Activated T-cell treated with anti-CD3 and anti-CD28 coated beads, Interleukin-2, amount 50 U/mL, for 48 hours (primary cell): Measurements from ENCODE around the gene ITGAV.
A peak's percentile ranks its signal among the peaks of the same experiment; 100 is the strongest.

Experiments
- DNase-seq, 2 experiments: peaks; one replicate each; pipeline ENCODE4 v3.0.0-alpha.2; 2020

The ITGAV gene

DNA sequence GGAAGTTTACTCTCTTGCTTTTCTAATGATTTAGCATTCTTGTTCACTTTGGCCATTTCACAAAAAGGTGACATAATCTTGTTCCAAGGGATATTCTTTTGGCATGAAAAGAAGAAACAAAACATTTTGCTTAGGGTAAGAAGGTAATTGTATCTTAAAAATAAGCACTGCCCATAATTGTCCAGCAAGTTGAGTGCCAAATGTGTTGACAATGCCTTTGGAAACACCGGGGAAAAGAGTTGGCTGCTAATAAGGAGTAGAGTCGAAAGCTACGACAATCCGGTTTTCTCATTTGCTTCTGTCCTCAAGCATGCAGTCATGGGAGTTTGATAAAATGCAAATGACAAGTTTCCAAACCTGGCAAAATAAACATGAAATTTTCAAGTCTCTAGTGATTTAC, 27.3 kb downstream of the ITGAV start:
- DNase-seq, result no peak

DNA sequence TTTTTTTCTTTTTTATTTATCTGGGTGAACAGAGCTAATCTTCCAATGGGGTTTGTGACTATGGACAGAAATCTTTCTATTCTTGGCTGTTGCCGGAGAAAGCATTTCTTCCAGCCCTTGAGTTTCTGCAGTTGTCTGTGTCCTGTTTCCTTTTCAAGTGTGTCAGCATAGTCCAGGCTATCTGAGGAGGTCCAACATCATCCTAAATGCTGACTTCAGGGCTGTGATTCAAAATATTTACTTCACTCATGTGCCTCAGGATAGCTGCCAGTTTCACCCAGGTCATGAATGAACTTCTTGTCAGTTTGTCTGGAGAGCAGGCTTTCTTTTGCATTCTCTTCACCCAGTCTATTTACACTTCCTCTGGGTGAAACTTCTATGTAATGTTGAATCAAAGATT, 27.9 kb downstream of the ITGAV start:
- no peak for DNase-seq

DNA sequence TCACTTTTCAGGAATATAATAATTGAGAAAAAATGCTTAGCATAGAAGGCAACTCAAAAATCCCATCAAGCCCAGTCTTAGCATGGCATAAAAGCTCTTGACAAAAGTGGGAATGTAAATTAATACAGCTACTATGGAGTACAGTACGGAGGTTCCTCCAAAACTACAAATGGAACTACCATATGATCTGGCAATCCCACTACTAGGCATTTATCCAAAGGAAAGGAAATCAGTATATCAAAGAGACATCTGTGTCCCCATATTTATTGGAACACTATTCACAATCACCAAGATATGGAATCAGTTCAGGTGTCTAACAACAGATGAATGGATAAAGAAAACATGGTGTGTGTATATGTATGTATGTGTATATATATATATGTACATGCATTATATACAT, 28.8 kb downstream of the ITGAV start:
- no peak for DNase-seq

DNA sequence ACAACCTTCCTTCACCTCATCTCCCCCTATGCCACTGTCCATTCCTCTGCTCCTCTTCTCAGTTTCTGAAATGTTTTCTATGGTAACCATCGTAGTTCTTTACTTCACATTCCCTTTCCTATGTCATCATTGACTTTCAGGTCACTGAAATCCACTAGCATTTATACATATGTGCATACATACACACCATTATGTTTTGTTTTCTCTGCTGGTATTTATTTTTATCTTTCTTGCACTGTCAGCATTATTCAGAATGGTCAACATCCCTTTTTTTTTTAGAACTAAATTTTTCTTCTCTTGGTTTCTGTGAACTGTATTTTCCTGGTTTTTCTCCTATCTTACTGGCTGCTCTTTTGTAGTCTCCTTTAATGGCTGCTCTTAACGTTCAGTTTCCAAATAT, 33.2 kb downstream of the ITGAV start:
- DNase-seq, result no peak

DNA sequence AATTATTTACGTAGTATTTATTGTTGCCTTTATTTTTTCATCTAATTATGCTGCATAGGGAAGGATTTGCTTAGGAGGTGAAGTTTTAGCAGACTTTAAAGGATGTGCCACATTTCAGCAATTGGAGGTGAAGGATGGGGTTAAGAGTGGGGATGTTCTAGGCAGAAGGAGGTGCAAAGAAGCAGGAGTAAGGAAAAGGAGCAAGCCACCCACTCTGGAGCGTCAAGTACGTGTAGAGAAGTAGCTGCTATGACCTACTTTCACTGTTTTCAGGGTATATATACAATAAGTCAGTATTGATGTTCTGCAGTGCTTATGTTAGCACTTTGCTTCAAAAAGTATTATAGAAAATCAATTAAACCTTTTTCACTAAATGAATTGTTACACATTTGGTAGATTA, 34.4 kb downstream of the ITGAV start:
- no peak for DNase-seq

DNA sequence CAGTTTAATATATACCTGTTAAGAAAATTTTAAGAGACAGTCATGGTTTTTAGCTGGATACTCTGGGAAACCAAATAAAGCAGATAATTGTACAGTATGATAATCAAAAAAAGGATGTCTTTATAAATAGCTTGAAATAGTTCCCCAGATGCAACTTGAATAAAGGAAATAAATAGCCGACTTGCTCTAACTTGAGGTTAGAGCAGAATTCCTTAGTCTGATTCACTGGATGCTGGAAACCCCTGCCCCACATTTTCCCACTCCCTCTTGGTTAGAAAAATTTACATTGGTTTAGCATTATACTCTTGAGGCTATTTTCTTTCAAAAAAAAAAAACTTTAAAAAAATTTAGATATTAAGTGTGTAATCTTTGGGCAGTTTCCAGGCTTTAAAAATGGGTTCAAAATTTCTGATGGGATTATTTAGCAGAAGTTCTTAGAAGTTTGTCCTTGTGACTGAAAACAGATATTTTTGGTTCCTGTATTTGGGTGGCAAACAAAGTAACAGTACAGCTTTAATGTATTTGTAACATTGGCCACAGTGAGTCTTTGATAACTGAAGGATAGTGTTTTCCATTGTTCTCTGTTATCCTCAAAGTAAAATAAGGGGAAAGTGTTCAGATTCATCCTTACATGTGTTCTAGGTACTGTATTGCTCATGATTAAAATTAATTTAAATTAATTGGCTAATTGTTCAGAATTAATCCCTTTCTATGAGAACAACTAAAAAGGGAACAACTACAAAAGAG, 39.6 kb downstream of the ITGAV start:
- no peak for DNase-seq

DNA sequence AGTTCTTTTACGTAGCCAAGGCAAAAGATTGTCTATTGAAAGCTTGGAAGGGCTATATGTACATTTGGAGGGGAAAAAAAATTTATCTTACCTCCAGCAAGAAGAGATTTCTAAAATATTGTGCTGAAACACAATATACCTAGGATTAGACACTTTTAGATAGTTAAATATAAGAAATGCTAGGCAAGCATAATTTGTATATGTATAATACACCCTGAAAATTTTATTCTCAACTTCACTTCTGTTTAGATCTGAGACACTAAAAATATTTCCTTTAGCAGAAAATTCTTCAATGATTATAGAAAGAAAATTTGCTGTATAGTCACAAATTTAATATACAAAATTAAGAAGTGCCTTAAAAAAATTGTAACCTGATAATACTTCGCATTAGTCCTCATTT, 42.6 kb downstream of the ITGAV start:
- no peak for DNase-seq

DNA sequence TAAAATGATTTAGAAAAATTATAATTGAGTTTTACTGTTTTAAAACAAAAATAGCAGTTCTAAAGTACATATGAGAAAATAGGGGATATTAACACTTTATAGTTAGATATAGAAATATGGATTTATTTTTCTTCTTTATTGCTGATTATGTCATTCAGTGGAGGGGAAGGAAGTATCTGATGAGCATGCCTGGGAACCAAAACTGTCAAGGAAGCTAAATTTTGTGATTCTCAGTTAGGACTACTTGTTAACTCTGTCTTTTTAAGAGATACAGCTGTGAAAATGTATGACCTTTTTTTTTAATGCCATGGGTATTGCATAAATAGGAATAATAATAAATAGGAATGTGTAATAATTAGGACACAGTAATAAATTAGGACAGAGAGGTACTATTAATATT, 44.8 kb downstream of the ITGAV start:
- no peak for DNase-seq

DNA sequence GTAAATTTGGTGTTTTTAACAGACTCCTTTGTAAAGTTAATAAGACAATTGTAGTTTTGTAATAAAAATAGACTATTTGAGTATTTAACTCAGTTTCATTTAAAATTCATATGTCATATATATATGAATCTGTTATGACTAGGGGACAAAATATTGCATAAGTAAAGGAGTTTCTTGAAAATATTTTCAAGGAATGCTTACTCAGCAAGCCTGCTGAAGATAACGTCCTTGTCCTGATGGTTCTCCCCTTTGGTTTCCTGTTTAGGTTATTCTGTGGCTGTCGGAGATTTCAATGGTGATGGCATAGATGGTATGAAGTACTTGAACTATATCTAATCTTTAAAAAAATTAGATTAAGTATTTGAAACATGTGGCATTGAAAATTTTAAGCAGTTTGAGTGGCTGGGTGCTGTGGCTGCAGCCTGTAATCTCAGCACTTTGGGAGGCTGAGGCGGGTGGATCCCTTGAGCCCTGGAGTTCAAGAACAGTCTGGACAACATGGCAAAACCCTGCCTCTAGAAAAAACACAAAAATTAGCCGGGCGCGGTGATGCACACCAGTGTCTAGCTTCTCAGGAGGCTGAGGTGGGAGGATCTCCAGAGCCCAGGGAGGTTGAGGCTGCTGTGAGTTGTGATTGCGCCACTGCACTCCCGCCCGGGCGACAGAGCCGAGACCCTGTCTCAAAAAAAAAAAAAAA, 47.1 kb downstream of the ITGAV start:
- DNase-seq, result no peak

DNA sequence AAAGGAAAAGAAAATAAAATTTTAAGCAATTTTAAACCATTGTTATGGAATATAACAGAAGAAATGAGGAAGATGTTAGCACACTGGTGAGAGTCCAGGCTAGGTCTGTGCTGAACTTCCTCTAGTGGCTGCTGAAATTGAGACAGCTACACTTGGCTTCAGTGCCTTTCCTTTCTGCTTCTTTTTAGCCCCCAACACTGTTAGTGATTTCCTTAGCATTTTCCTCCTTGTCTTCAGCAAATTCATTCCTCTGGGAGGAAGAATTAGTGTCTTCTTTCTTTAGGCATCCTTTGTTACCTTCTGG, 47.6 kb downstream of the ITGAV start:
- no peak for DNase-seq

DNA sequence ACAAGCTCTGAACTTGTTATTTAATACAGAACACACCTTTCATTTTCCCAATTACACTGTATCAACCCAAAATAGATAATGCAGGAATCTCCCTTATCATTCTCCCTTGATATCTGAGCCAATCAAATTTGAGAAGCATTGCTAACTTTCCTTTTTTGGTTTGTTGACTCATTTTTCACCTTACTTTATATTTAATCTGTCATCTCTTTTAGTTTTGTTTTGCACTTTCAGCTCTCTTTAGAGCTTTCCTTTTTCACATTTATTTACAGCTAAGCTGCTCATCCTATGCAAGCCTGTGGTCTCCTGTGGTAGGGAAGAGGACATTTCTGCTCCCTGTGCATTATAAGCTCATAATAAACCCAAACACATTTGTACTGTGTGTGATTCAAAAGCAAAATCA, 50.1 kb downstream of the ITGAV start:
- DNase-seq, result no peak

DNA sequence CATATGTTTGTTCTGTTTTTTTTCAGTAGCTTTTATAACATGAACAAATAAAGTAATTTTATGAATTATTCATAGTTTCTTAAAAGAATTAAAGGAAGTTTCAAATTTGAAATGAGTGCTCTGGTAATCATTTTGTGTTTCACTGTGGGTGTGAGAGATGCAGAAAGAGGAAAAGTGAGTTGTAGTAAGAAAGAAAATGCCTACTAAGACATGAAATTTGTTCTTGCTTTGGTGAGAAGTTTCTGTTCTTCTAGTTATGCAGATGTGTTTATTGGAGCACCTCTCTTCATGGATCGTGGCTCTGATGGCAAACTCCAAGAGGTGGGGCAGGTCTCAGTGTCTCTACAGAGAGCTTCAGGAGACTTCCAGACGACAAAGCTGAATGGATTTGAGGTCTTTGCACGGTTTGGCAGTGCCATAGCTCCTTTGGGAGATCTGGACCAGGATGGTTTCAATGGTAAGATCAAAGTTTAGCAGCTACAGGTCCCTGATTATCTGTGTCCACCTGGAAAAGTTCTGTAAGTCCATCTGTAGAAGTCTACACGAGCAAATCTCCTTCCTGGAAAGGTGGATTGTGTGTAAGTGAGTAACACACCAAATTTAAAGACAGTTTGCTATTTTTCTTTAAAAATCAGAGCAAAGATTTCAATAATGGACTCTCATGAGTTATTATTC, 51.4 kb downstream of the ITGAV start:
- peak in 1 of 2 experiments; percentile 18 for DNase-seq

DNA sequence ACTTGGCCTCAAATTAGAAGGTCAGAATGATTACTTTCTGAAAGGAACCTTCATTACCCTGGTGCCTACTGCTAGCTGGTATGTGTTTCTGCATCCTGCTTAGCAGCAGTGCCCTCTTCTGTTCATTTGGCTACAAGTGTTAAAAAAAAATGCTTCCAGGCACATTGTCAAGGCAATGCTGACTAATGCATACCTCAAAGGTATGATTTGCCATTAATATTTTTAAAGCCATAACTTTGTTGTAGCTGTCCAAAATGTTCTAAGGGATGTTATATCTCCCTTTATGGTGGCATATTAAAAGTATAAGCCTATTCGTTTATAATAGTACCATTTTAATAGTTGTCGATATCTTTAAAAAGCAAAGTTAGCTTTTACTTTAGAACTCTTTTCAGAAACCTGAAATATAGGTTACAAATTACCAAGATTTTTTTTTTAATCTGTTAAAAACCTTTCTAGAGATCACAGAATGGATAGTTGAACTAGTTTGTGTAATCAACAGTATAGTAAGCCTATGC, 52.0 kb downstream of the ITGAV start:
- DNase-seq, result no peak

DNA sequence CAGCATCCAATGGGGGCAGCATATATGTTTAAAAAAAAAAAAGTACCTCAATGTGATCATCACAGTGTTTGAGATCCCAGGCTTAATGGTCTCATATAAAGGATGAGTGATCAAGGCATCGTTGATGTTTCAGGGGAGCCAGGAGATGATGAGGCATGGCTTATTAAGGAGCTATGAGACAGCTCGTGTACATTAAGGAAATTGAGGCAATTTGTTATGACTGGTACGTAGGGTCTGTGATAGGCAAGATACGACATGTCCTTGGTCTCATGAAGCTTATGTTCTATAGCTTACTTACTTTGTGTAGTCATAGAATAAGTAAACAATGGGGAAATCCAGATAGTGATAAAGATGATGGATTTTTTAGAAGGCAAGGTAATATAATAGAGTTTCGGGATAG, 54.9 kb downstream of the ITGAV start:
- no peak for DNase-seq

DNA sequence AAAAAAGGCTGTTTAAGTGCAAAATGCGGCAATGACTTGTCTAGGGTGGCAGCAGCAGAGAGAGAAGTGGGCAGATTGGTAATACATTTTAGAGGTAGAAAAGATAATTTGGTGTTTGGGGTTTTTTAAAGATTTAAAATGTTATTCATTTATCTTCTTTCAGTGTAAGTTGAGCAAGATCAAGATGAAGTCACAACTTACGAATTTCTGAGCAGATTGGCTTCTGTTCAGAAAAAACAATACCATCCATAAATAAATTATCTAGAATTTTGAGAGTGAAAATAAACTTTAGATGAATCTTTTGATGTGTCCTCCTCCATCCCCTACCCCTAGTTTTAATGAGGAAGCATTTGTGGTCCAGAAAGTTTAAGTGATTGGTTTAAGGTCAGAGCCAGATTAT, 56.1 kb downstream of the ITGAV start:
- DNase-seq, result no peak

DNA sequence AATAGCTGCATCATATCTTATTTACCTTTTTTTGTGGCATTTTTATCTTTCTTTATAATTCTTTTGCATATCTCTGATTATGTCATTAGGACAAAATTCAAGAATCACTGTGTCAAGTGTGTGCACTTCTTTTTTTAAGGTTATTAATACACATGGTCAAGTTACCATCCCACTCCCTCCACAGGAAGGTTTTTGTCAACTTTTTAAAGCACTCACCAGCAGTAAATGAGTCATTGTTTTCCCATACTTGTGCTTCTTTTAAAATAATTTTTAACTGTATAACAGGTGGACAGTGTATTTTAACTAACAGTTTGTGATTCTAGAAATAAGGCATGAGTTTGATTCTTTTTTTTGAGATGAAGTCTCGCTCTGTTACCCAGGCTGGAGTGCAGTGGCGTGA, 58.3 kb downstream of the ITGAV start:
- no peak for DNase-seq

DNA sequence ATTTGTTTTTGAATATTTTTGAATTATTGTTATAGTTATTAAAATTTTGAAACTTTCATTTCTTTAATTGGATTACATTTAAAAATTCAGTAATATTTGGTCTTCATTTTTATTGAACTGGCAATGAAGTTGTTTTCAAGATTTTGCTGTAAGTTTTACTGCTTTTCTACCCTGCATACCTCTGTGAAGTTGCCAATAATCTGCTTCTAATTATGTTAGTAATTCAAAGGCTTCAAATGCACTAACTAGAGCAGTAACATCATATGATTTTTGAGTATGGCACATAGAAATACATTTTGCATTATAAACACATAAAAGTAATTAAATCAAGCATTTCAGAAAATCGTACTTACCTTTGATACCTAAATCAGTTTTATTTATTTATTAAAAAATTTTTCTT, 63.7 kb downstream of the ITGAV start:
- DNase-seq, result no peak

DNA sequence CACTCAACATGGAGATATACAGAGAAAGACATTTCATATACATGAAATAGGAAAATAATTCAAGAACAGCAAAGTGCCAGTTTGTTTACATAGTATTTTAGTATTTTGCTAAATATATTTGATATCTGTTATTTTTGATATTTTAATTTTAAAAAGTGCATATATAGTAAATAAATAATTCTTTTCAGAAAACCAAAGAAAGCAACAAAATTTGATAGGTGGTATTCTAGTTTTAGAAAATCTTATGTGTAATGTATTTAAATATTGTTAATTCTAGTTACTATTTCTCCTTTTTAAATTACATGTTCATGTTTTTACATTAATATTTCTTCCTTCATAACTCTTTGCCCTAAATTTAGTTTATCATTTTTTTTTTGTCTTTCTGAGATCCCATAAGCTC, 69.5 kb downstream of the ITGAV start:
- no peak for DNase-seq

DNA sequence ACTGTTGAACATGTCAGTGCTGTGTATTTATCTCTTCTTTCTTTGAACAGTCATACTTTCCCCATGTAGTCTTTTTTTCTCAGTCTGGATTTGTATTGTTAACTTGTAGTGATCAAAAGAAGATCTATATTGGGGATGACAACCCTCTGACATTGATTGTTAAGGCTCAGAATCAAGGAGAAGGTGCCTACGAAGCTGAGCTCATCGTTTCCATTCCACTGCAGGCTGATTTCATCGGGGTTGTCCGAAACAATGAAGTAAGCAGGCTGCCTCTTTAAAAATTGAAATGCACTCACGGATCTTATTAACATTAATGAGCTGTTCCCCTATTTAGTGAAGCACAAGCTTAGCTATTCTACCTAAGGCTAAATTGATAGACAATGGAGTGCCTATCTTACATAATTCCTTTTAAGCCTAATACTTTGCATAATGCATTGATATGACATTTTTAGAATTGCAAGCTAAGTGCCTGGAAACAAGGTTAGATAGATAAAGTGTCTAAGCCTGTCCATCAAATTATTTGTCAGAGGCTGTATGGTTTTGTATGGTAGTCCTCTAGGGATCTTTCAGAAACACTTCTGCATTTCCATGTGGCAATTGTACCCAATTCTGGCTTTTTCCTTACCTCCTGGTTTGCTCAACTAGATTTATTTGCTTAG, 74.7 kb downstream of the ITGAV start:
- DNase-seq, result no peak

DNA sequence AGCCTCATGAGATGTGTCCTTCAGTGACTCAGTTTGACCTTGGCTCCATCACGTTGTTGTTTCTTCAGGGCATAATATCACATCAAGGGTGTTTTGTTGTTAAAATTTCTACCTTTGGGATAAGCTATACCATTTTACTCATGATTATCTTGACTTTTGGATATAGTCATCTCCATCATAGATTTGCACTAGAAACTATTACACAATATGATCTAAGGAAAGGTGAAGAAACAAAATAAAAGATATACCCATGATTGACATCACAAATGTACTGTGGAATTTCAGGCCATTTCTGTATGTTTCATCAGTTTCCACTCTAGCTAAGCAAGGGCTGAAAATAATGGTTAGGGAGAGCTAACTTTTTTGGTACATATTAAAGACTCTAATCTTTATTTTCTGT, 79.3 kb downstream of the ITGAV start:
- DNase-seq, result no peak

DNA sequence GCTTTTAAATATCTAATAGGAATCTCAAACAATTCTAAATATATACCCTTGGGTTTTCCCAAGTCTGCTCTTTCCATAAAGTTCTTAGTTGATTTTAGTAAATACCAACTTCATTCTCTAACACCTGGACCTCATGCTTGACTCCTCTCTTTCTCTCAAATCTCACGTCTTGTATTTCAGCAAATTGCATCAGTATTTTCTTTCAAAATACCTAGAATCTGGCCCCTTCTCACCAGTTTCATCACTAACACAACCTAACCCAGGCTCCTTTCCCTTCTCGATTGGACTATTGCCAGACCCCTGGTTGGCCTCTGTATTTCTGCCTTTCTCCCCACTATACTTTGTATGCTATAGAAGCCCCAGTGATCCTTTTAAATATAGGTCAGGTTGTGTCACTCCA, 81.0 kb downstream of the ITGAV start:
- DNase-seq, result no peak

DNA sequence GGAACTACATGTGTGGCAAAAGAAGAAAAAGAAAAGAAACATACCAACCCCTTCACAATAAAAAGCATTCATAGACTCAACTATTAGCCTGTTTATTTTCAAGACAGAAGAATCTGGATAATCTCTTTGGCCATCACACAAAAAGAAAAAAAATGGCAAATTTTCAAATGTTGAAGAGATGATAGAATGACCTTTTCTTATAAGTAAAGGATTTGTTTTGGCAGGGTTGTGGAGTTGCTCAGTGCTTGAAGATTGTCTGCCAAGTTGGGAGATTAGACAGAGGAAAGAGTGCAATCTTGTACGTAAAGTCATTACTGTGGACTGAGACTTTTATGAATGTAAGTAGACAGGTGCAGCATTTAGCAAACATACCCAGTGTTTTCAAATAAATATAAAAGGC, 85.5 kb downstream of the ITGAV start:
- DNase-seq, result no peak

DNA sequence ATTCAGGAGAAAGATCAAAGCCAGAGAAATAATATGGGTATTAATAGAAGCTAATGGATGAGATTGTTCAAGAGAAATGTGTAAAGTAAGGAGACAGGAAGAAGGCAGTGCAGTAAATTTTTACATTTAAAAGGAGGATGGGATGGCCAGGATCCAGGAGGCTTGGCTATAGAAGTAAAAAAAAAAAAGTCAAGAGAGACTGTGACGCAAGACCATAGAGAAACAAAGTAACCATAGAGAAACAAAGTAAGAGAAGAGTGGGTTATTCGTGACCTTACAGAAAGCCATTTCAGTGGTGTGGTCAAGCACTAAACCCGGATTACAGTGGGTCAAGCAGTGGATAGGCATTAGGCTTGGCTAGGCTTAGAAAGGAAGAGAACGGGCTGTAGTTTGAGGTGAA, 93.5 kb downstream of the ITGAV start:
- no peak for DNase-seq

DNA sequence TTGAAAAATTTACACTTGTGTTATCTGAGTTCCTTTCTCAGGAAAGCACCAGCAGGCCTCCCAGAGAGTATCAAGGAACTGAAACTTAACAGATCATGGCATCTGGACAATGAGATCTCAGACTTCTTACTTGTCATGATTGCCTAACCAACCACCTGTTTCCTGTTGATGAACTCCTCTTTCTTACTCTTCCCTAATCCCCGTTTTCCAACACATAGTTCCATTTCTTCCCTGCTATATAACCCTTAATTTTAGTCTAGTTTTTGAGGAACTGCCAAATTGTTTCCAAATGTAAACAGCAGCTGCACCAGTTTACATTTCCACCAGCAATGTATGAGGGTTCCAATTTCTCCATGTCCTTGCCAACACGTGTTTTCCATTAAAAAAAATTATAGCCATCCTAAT, 98.0 kb downstream of the ITGAV start:
- DNase-seq, result no peak
